Endothelial cell of umbilical vein (primary cell): ENCODE results near the gene KHDC1. TPM values are rescaled to one million over a fixed set of nuclear protein-coding genes. Genes with fewer than 3 reads are reported as not detected.
"Not testable (repeated sequence)": the region's sequence is repeated elsewhere in the genome, so short reads cannot be mapped to it uniquely, and the experiment has no call there.

Source experiments
- BruUV-seq: library from RNA; stranded (reverse); fragments of 400-500 nt; replicated peaks from 2 replicates; lab custom pipeline; 2021; lab: Mats Ljungman, UMichigan
- CTCF ChIA-PET: fragments of 300-600, 350-600 bp; sonication (Branson Sonifier 250); formaldehyde crosslinking; loops from one replicate; lab custom pipeline; 2021; ENCODE audit warnings: antibody characterized with exemption, inconsistent platforms; lab: Charles Lee
- POLR2A ChIA-PET: fragments of 300-600, 350-600 bp; sonication (Branson Sonifier 250); formaldehyde crosslinking; loops from one replicate; lab custom pipeline; 2021; ENCODE audit warnings: antibody characterized with exemption, inconsistent platforms; lab: Charles Lee
- DNase-seq: peaks from one replicate; pipeline ENCODE4 v3.0.0-alpha.2; 2011; ENCODE audit warnings: low read depth, low spot score
- FAIRE-seq: peaks from 2 replicates; lab custom pipeline; 2011; peaks lifted over from hg19 to GRCh38; lab: Jason Lieb, UNC
- H2AFZ ChIP-seq: 2 replicates; pipeline ENCODE4 v1.6.0; 2012; ENCODE audit warnings: low read depth, low read length, control low read depth, inconsistent platforms
- H3K27ac ChIP-seq: 2 replicates; pipeline ENCODE4 v1.5.1; 2011; ENCODE audit warnings: low read depth, mild to moderate bottlenecking, control low read depth, low read length, moderate library complexity; ENCODE audit not compliant: insufficient read depth
- H3K27me3 ChIP-seq, 2 experiments: 2 replicates each; pipeline versions ENCODE4 v1.6.0 to v1.6.1; 2011; ENCODE audit warnings: low read length in 2 of 2, mixed read lengths in 1 of 2; ENCODE audit not compliant: control insufficient read depth in 2 of 2, insufficient read depth in 2 of 2
- H3K36me3 ChIP-seq, 2 experiments: 2 replicates in 1 of 2; 3 replicates in 1 of 2; pipeline ENCODE4 v1.5.1; 2011; ENCODE audit warnings: low read length in 2 of 2, mild to moderate bottlenecking in 1 of 2, moderate library complexity in 1 of 2; ENCODE audit not compliant: control insufficient read depth in 2 of 2, insufficient read depth in 2 of 2; ENCODE audit errors: extremely low read depth in 1 of 2
- H3K4me1 ChIP-seq: 3 replicates; pipeline ENCODE4 v1.5.1; 2011; ENCODE audit warnings: mild to moderate bottlenecking, low read length; ENCODE audit not compliant: control insufficient read depth, insufficient read depth; ENCODE audit errors: extremely low read depth
- H3K4me2 ChIP-seq: 2 replicates; pipeline ENCODE4 v1.6.1; 2011; ENCODE audit warnings: low read length, control low read depth, mixed read lengths; ENCODE audit not compliant: insufficient read depth
- H3K4me3 ChIP-seq, 3 experiments: fragments of 200-600 bp in 1 of 3; sonication (generic), shearing (Covaris generic) in 1 of 3; replicated peaks in 1 of 3; 2 replicates each; pipeline ENCODE4 v1.5.1; 2011 to 2016; ENCODE audit warnings: control low read depth in 3 of 3, low read length in 3 of 3, mild to moderate bottlenecking in 2 of 3, inconsistent platforms in 1 of 3, low read depth in 1 of 3, moderate library complexity in 1 of 3; ENCODE audit not compliant: insufficient read depth in 1 of 3
- H3K79me2 ChIP-seq: 2 replicates; pipeline ENCODE4 v1.6.0; 2012; ENCODE audit warnings: low read length, inconsistent platforms; ENCODE audit not compliant: control insufficient read depth, insufficient read depth
- H3K9ac ChIP-seq: replicated peaks from 2 replicates; pipeline ENCODE3; 2011; ENCODE audit warnings: low read length, control low read depth; ENCODE audit not compliant: insufficient read depth; ENCODE audit errors: extremely low read depth
- H3K9me1 ChIP-seq: replicated peaks from 3 replicates; pipeline ENCODE4 v1.6.0; 2011; ENCODE audit warnings: mild to moderate bottlenecking, low read length; ENCODE audit not compliant: control insufficient read depth, insufficient read depth; ENCODE audit errors: extremely low read depth
- H3K9me3 ChIP-seq: replicated peaks from 2 replicates; pipeline ENCODE4 v1.5.1; 2012; ENCODE audit warnings: low read length, inconsistent platforms; ENCODE audit not compliant: control insufficient read depth, insufficient read depth
- H4K20me1 ChIP-seq: replicated peaks from 2 replicates; pipeline ENCODE3; 2011; ENCODE audit warnings: mild to moderate bottlenecking, low read length; ENCODE audit not compliant: control insufficient read depth, insufficient read depth; ENCODE audit errors: extremely low read depth
- EZH2 ChIP-seq: IDR thresholded peaks from 2 replicates; pipeline ENCODE4 v1.6.1; 2012; ENCODE audit warnings: borderline replicate concordance, low read depth, mild to moderate bottlenecking, moderate library complexity, low read length, inconsistent platforms; ENCODE audit not compliant: severe bottlenecking
- FOS ChIP-seq: IDR thresholded peaks from 2 replicates; pipeline ENCODE4 v1.6.1; 2011; ENCODE audit warnings: mild to moderate bottlenecking, low read length, moderate library complexity, borderline replicate concordance; ENCODE audit not compliant: insufficient read depth
- GATA2 ChIP-seq: IDR thresholded peaks from 2 replicates; pipeline ENCODE4 v1.7.0; 2011; ENCODE audit warnings: low read depth, mild to moderate bottlenecking, moderate library complexity, mixed read lengths, low read length; ENCODE audit not compliant: insufficient read length, insufficient read depth
- JUN ChIP-seq: IDR thresholded peaks from 2 replicates; pipeline ENCODE4 v1.6.1; 2011; ENCODE audit warnings: borderline replicate concordance, low read depth; ENCODE audit not compliant: insufficient read length, insufficient read depth
- MYC ChIP-seq: IDR thresholded peaks from one replicate; pipeline ENCODE4 v1.6.1; 2011; ENCODE audit warnings: mild to moderate bottlenecking, low read depth, low read length
- POLR2A ChIP-seq: IDR thresholded peaks from 2 replicates; pipeline ENCODE4 v1.6.1; 2012; ENCODE audit warnings: low read depth, mild to moderate bottlenecking, control low read depth, low read length
- POLR2AphosphoS5 ChIP-seq: IDR thresholded peaks from 2 replicates; pipeline ENCODE4 v1.6.1; 2012; ENCODE audit warnings: low read depth, mild to moderate bottlenecking, control low read depth, low read length, moderate library complexity; ENCODE audit not compliant: insufficient read depth
- dilution Hi-C: fragments of 300-500 bp; cut with MboI; formaldehyde crosslinking; loops from one replicate; pipeline ENCODE4 v1.15.0; 2019; ENCODE audit warnings: low sequenced_read_pairs; ENCODE audit not compliant: extremely low pct_ligation_motif_present
- intact Hi-C: fragments of 100-400 bp; cut with micrococcal nuclease; formaldehyde crosslinking; loops from one replicate; pipeline ENCODE4 v1.10.0; 2022
- polyA plus RNA-seq, 4 experiments: library from polyadenylated mRNA; depleted of rRNA in 3 of 4; stranded (reverse) in 3 of 4; unstranded in 1 of 4; fragments of >200 nt; gene quantifications; 2 replicates each; pipeline versions ENCODE4 v1.2.1 to v1.2.3, GENCODE V29; 2011 to 2012; ENCODE audit warnings: missing spikeins in 1 of 4
- total RNA-seq: library from RNA; stranded (reverse); gene quantifications from 2 replicates; pipeline ENCODE4 v1.2.3, GENCODE V29; 2021
- TF ChIP-seq, protein P1 (sequence below), 2 donors: IDR thresholded peaks; 1 replicate in 1 of 2; 2 replicates in 1 of 2; pipeline ENCODE4 v1.5.1; 2011; ENCODE audit warnings: low read length in 2 of 2, mild to moderate bottlenecking in 2 of 2, moderate library complexity in 2 of 2, control low read depth in 1 of 2, inconsistent platforms in 1 of 2, low read depth in 1 of 2; ENCODE audit not compliant: insufficient read depth in 1 of 2; ENCODE audit errors: extremely low read depth in 1 of 2
- TF ChIP-seq, protein P2 (sequence below): IDR thresholded peaks from 2 replicates; pipeline ENCODE4 v1.6.1; 2011; ENCODE audit not compliant: insufficient read depth, insufficient read length

Gene KHDC1
- total and polyA plus RNA-seq, 2 donors (not counting 3 experiments of a cell fraction or from before 2014, with no cell fraction given) = 3.3 to 4.4 TPM

DNA sequence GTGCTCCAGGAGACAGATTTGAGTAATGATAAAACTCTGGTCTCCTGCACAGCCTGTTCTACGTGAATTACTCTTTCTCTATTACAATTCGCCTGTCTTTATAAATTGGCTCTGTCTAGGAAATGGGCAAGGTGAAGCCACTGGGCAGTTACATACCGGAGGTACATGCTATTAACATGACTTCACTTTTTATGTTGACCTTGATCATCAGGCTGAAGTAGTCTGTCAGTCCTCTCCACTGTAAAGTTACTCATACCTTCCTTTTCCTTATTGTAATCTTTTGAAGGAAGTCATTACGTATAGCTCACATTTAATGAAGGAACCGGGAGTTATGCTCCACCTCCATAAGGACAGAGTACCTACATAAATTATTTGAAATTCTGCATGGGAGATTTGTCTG is 19.9 kb upstream of the KHDC1 start:
- Histone ChIP-seq H4K20me1 (no peaks in the 10 kb centered on the region), H2AFZ (peak overlapping the region; percentile 32), H3K36me3 (no peaks in the 10 kb centered on the region), H3K4me3 (no peak overlapping the region), H3K9me1 (no peaks in the 10 kb centered on the region), H3K27ac (peak overlapping the region; percentile 68), H3K9me3 (no peaks in the 10 kb centered on the region), H3K4me1 (peaks cover 12% of the 10 kb centered on the region), H3K79me2 (no peaks in the 10 kb centered on the region), H3K27me3 (no peaks in the 10 kb centered on the region), H3K4me2 (peak overlapping the region; percentile 53), H3K9ac (no peak overlapping the region)
- TF ChIP-seq POLR2AphosphoS5 (no peak), EZH2 (no peak), JUN (peak; percentile 72), MYC (no peak), FOS (peak; percentile 32), POLR2A (no peak), GATA2 (peak; percentile 9)
- TF ChIP-seq, protein P1, sequence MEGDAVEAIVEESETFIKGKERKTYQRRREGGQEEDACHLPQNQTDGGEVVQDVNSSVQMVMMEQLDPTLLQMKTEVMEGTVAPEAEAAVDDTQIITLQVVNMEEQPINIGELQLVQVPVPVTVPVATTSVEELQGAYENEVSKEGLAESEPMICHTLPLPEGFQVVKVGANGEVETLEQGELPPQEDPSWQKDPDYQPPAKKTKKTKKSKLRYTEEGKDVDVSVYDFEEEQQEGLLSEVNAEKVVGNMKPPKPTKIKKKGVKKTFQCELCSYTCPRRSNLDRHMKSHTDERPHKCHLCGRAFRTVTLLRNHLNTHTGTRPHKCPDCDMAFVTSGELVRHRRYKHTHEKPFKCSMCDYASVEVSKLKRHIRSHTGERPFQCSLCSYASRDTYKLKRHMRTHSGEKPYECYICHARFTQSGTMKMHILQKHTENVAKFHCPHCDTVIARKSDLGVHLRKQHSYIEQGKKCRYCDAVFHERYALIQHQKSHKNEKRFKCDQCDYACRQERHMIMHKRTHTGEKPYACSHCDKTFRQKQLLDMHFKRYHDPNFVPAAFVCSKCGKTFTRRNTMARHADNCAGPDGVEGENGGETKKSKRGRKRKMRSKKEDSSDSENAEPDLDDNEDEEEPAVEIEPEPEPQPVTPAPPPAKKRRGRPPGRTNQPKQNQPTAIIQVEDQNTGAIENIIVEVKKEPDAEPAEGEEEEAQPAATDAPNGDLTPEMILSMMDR (IDR thresholded peaks at IDR 0.05; ENCODE audit: extremely low read depth in 1 of 2, insufficient read depth in 1 of 2, low read depth in 1 of 2, low read length in 2 of 2) = no peak
- TF ChIP-seq, protein P2, sequence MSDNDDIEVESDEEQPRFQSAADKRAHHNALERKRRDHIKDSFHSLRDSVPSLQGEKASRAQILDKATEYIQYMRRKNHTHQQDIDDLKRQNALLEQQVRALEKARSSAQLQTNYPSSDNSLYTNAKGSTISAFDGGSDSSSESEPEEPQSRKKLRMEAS = no peak
- DNase-seq (peak; percentile 66), FAIRE-seq (peak; percentile 77)
- ChIA-PET POLR2A (interaction anchor here (0.7 kb wide), 2 partner anchors 44 to 1654 kb away, joined by 3 read pairs; no protein-coding TSS in a partner anchor), CTCF (interaction anchor here (0.7 to 6.9 kb wide), 6 partner anchors 15 to 106 kb away, joined by 3 to 432 read pairs (median 4); partner anchors contain the start of gene KHDC1)
- dilution Hi-C loops = no loop called here
- intact Hi-C loops = loop anchor here (2.0 to 10.0 kb wide), 2 partner anchors 20 to 372 kb away; partner anchors contain the start of genes KHDC1 and SLC17A5
- BruUV-seq = no TSS peak

DNA sequence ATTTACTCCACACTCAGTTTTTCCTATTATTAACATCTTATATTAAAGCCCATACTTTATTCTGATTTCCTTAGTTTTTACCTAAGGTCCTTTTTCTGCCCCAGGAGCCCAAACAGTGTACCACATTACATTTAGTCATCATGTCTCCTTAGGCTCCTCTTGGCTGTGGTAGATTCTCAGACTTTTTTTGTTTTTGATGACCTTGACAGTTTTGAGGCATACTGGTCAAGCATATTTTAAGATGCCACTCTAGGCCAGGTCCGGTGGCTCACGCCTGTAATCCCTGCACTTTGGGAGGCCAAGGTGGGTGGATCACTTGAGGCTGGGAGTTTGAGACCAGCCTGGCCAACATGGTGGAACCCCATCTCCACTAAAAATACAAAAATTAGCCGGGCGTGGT is 18.7 kb upstream of the KHDC1 start:
- dilution Hi-C loops, FAIRE-seq: not testable (repeated sequence)

DNA sequence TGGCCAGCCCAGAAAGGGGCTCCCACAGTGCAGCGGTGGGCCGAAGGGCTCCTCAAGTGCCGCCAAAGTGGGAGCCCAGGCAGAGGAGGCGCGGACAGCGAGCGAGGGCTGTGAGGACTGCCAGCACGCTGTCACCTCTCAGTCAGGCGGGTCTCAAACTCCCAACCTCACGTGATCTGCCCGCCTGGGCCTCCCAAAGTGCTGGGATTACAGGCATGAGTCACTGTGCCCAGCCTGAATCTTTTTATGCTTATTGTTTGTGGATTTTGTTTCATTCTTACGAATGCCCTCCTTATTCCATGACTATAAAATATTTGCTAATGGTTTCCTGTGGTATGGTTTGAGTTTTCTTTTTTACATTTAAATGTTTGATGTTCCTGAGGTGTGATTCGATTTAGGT is 6.3 kb upstream of the KHDC1 start:
- H3K4me3 ChIP-seq, H2AFZ ChIP-seq, intact Hi-C loops, H3K36me3 ChIP-seq, H3K9ac ChIP-seq, H3K27ac ChIP-seq, H3K4me2 ChIP-seq, H3K4me1 ChIP-seq, POLR2A ChIA-PET, H3K9me3 ChIP-seq, H4K20me1 ChIP-seq, BruUV-seq, FAIRE-seq, H3K27me3 ChIP-seq, H3K9me1 ChIP-seq, DNase-seq, H3K79me2 ChIP-seq, dilution Hi-C loops: not testable (repeated sequence)
- CTCF ChIA-PET = interaction anchor here (2.3 kb wide), 1 partner anchor 16 kb away, joined by 5 read pairs; no protein-coding TSS in a partner anchor

More for the DNA sequence above, 18.7 kb upstream of the KHDC1 start:
- H3K4me3 ChIP-seq, H3K27me3 ChIP-seq, DNase-seq, H3K9me1 ChIP-seq, H2AFZ ChIP-seq, H3K79me2 ChIP-seq, H3K4me2 ChIP-seq, POLR2A ChIA-PET, H3K9me3 ChIP-seq, H3K36me3 ChIP-seq, H3K9ac ChIP-seq, BruUV-seq, H3K27ac ChIP-seq, H4K20me1 ChIP-seq: not testable (repeated sequence)
- H3K4me1 ChIP-seq = peaks cover 12% of the 10 kb centered on the region
- intact Hi-C loops = loop anchor here (2.0 to 10.0 kb wide), 2 partner anchors 19 to 373 kb away; partner anchors contain the start of genes KHDC1 and SLC17A5
- CTCF ChIA-PET = interaction anchor here (6.9 kb wide), 1 partner anchor 45 kb away, joined by 432 read pairs; no protein-coding TSS in a partner anchor
